ENCODE measurements around the gene EIF2D. TPM values are rescaled to one million over a fixed set of nuclear protein-coding genes. Genes with fewer than 3 reads are reported as not detected.

EIF2D gene
- total and polyA plus RNA-seq, 7 donors = 27.0 to 59.6 (median 43.3) TPM

GRCh38 chr1:206658264-206658980 lies 46.2 kb upstream of the EIF2D start:
- Histone ChIP-seq H3K4me3 (no peak overlapping the region), H3K36me3 (no peaks in the 10 kb centered on the region), H3K27me3 (peaks cover 0 to 5% (median 0%) of the 10 kb centered on the region in 3 donors), H3K9me3 (no peaks in the 10 kb centered on the region), H3K4me1 (peaks cover 0 to 6% (median 3%) of the 10 kb centered on the region in 4 donors), H3K27ac (no peak overlapping the region)
- 38 to 75% methylated on average over 22 of the region's 22 CpGs for WGBS, 2 donors
- intact Hi-C loops (cut with DNase I) = no loop called here
- TF ChIP-seq POLR2A (IDR thresholded peaks at IDR 0.05) (no peak), POLR2AphosphoS5 (IDR thresholded peaks at IDR 0.05) (no peak), CTCF (IDR thresholded peaks at IDR 0.05) (peak in 3 of 4 experiments; percentile 31 to 61 (median 32)), EP300 (IDR thresholded peaks at IDR 0.05) (no peak)
- no peak for DNase-seq

- intact Hi-C loops (cut with DNase I) = no loop called here
- 47 to 70% methylated on average over 6 of the region's 6 CpGs for WGBS, 2 donors
Observed at GRCh38 chr1:206657751-206658150, 45.5 kb upstream of the EIF2D start.

DNA sequence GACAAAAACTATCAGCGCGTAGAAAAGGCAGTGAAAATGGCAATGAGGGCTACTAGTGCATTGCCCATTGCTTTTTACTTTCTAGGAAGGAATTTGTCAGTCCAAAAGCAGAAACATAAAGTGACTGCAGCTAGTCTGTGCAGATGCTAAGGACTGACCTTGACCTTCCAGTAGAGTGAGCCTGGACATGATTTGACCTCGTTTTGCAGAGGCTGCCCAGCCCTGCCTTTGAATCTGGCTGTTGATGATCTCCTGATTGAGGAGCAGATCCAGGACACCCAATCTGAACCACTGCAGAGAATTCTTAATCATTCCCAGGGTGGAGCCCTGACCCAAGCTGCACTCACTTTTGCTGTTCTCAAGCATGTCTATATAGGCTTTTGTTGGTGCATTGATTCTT lies 44.7 kb upstream of the EIF2D start:
- Histone ChIP-seq H3K4me1 (peaks cover 0 to 5% (median 2%) of the 10 kb centered on the region in 4 donors), H3K36me3 (no peaks in the 10 kb centered on the region), H3K27ac (no peak overlapping the region), H3K4me3 (no peak overlapping the region), H3K27me3 (peaks cover 0 to 5% (median 0%) of the 10 kb centered on the region in 3 donors), H3K9me3 (no peaks in the 10 kb centered on the region)
- TF ChIP-seq CTCF (IDR thresholded peaks at IDR 0.05) (no peak), EP300 (IDR thresholded peaks at IDR 0.05) (no peak), POLR2A (IDR thresholded peaks at IDR 0.05) (no peak), POLR2AphosphoS5 (IDR thresholded peaks at IDR 0.05) (no peak)
- intact Hi-C loops (cut with DNase I) = no loop called here
- 79 to 89% methylated on average over 3 of the region's 3 CpGs for WGBS, 2 donors
- DNase-seq = no peak

More at GRCh38 chr1:206657751-206658150, 45.5 kb upstream of the EIF2D start:
- no peaks in the 10 kb centered on the region for H3K9me3 ChIP-seq
- no peak overlapping the region for H3K4me3 ChIP-seq
- no peak for DNase-seq
- peaks cover 0 to 5% (median 0%) of the 10 kb centered on the region in 3 donors for H3K27me3 ChIP-seq
- no peaks in the 10 kb centered on the region for H3K36me3 ChIP-seq
- TF ChIP-seq POLR2AphosphoS5 (IDR thresholded peaks at IDR 0.05) (no peak), POLR2A (IDR thresholded peaks at IDR 0.05) (no peak), CTCF (IDR thresholded peaks at IDR 0.05) (no peak), EP300 (IDR thresholded peaks at IDR 0.05) (no peak)
- peaks cover 0 to 5% (median 2%) of the 10 kb centered on the region in 4 donors for H3K4me1 ChIP-seq
- H3K27ac ChIP-seq = no peak overlapping the region

DNA sequence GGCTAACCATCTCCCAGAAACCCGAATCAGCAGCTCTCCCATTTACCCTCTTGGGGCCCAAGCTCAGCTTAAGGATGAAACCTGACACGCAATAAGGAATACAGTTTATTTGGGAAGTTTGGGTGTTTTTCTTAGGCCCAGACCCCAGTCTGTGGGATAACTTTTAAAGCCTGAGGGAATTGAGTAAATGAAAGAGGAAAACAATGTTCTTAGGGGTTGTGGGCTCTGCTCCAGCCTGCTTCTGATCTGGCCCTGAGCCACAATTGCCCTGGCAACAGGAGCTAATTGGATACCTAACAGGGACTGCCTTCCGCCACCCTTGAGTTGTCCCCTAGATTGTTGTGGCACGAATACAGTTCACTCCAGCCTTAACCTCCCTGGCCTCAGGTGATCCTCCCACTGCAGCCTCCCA lies 43.2 kb upstream of the EIF2D start:
- intact Hi-C loops (cut with DNase I) = no loop called here
- Histone ChIP-seq H3K27me3 (peaks cover 0 to 5% (median 0%) of the 10 kb centered on the region in 3 donors), H3K36me3 (no peaks in the 10 kb centered on the region), H3K4me1 (peaks cover 0 to 5% (median 2%) of the 10 kb centered on the region in 4 donors), H3K4me3 (no peak overlapping the region), H3K9me3 (no peaks in the 10 kb centered on the region), H3K27ac (no peak overlapping the region)
- no peak for DNase-seq
- TF ChIP-seq CTCF (IDR thresholded peaks at IDR 0.05) = no peak
- no peak for TF ChIP-seq EP300 (IDR thresholded peaks at IDR 0.05)
- no peak for TF ChIP-seq POLR2AphosphoS5 (IDR thresholded peaks at IDR 0.05)
- TF ChIP-seq POLR2A (IDR thresholded peaks at IDR 0.05) = no peak
- 80 to 85% methylated on average over 4 of the region's 4 CpGs for WGBS, 2 donors
